ENCODE data around the gene ABHD12B.
A peak's percentile ranks its signal among the peaks of the same experiment; 100 is the strongest.

DNA sequence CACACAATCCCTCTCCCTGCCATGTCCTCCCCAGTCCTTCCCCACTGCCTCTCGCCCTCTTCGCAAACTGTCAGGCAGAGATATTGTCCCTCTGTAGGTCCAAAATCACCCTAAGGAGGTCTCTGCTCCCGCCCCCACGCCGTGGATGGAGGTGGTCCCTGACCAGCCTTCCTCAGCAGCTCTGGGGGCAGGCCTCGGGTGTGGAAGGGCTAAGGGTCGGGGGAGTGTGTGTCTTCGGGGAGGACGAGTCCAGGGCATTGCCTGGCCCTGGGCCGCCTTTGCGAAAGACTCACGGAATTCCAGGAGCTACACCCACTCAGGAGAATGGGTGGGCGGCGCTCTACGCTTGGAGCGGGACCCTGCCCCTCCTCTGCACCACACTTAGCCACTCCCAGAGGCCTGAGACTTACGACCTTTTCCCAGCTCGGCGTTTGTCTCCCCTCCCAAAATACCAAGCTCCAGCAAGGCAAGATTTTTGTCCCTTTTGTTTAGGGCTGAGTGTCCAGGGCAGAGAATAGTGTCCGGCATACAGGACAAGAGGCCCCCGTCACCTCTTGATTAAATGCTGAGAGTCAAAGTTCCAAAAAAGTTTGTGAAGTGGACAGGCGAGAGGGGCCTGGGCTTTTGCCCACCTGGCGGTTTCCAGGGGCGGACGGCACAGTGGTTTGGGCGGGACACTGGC, 71.5 kb downstream of the ABHD12B start:
- TF ChIP-seq, protein P1, sequence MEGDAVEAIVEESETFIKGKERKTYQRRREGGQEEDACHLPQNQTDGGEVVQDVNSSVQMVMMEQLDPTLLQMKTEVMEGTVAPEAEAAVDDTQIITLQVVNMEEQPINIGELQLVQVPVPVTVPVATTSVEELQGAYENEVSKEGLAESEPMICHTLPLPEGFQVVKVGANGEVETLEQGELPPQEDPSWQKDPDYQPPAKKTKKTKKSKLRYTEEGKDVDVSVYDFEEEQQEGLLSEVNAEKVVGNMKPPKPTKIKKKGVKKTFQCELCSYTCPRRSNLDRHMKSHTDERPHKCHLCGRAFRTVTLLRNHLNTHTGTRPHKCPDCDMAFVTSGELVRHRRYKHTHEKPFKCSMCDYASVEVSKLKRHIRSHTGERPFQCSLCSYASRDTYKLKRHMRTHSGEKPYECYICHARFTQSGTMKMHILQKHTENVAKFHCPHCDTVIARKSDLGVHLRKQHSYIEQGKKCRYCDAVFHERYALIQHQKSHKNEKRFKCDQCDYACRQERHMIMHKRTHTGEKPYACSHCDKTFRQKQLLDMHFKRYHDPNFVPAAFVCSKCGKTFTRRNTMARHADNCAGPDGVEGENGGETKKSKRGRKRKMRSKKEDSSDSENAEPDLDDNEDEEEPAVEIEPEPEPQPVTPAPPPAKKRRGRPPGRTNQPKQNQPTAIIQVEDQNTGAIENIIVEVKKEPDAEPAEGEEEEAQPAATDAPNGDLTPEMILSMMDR (CRISPR knock-in tag; IDR thresholded peaks at IDR 0.05), result no peak
- TF ChIP-seq TGIF2 (CRISPR knock-in tag; IDR thresholded peaks at IDR 0.05) (no peak), GABPB1 (CRISPR knock-in tag; IDR thresholded peaks at IDR 0.05) (peak; percentile 30; the same call in 1 of the 2 replicates), CREB1 (IDR thresholded peaks at IDR 0.05) (no peak), CREB1 (CRISPR knock-in tag; IDR thresholded peaks at IDR 0.05) (no peak), KDM1A (CRISPR knock-in tag; IDR thresholded peaks at IDR 0.05) (no peak), ZFP36 (IDR thresholded peaks at IDR 0.05; ENCODE audit: borderline replicate concordance, low read depth, low read length, partially characterized antibody) (no peak), ZNF629 (CRISPR knock-in tag; conservative IDR thresholded peaks at IDR 0.05) (no peak), HNRNPLL (IDR thresholded peaks at IDR 0.05; ENCODE audit: low read depth, low read length, poor library complexity, severe bottlenecking) (peak; percentile 64), SRSF1 (optimal IDR thresholded peaks at IDR 0.05; ENCODE audit: low read depth, low read length) (peak; percentile 23)
- TF ChIP-seq, protein P2, sequence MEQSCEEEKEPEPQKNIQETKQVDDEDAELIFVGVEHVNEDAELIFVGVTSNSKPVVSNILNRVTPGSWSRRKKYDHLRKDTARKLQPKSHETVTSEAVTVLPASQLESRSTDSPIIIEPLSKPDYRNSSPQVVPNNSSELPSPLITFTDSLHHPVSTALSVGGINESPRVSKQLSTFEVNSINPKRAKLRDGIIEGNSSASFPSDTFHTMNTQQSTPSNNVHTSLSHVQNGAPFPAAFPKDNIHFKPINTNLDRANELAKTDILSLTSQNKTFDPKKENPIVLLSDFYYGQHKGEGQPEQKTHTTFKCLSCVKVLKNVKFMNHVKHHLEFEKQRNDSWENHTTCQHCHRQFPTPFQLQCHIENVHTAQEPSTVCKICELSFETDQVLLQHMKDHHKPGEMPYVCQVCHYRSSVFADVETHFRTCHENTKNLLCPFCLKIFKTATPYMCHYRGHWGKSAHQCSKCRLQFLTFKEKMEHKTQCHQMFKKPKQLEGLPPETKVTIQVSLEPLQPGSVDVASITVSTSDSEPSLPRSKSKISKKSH (CRISPR knock-in tag; IDR thresholded peaks at IDR 0.05; ENCODE audit: borderline replicate concordance), result peak; percentile 75; the same call in 1 of the 2 replicates
- TF ChIP-seq, protein P3, sequence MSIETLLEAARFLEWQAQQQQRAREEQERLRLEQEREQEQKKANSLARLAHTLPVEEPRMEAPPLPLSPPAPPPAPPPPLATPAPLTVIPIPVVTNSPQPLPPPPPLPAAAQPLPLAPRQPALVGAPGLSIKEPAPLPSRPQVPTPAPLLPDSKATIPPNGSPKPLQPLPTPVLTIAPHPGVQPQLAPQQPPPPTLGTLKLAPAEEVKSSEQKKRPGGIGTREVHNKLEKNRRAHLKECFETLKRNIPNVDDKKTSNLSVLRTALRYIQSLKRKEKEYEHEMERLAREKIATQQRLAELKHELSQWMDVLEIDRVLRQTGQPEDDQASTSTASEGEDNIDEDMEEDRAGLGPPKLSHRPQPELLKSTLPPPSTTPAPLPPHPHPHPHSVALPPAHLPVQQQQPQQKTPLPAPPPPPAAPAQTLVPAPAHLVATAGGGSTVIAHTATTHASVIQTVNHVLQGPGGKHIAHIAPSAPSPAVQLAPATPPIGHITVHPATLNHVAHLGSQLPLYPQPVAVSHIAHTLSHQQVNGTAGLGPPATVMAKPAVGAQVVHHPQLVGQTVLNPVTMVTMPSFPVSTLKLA (IDR thresholded peaks at IDR 0.05), result no peak
- TF ChIP-seq, protein P4, sequence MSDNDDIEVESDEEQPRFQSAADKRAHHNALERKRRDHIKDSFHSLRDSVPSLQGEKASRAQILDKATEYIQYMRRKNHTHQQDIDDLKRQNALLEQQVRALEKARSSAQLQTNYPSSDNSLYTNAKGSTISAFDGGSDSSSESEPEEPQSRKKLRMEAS (IDR thresholded peaks at IDR 0.05), result no peak
